HEK293 (cell line): ENCODE results near the gene PROSER3.
"Not testable (repeated sequence)": the region's sequence is repeated elsewhere in the genome, so short reads cannot be mapped to it uniquely, and the experiment has no call there.

Source experiments
- CTCF ChIA-PET: fragments of 350-600 bp; formaldehyde crosslinking; extraction: SDS; loops from one replicate; lab custom pipeline; 2021; ENCODE audit warnings: antibody characterized with exemption; lab: Yijun Ruan, JAX
- POLR2A ChIA-PET: fragments of 300-600 bp; formaldehyde crosslinking; extraction: SDS; loops from one replicate; lab custom pipeline; 2020; ENCODE audit warnings: antibody characterized with exemption, inconsistent platforms; lab: Yijun Ruan, JAX
- H3K27ac ChIP-seq: fragments of 200-500 bp; sonication (Bioruptor generic); 2 replicates; pipeline ENCODE4 v1.5.1; 2014; ENCODE audit warnings: low read depth, low read length, control low read depth, inconsistent platforms; ENCODE audit errors: extremely low read depth
- H3K36me3 ChIP-seq, 2 experiments: fragments of 200-500 bp in 1 of 2; sonication (Bioruptor generic) in 1 of 2; 1 replicate in 1 of 2; 2 replicates in 1 of 2; pipeline ENCODE4 v1.5.1; 2014 to 2017; ENCODE audit warnings: inconsistent platforms in 2 of 2, low read length in 2 of 2; ENCODE audit not compliant: control insufficient read depth in 2 of 2, insufficient read depth in 1 of 2
- H3K4me1 ChIP-seq: fragments of 200-500 bp; sonication (Bioruptor generic); 2 replicates; pipeline ENCODE4 v1.5.1; 2014; ENCODE audit warnings: mild to moderate bottlenecking, low read length, inconsistent platforms; ENCODE audit not compliant: control insufficient read depth, insufficient read depth
- H3K4me3 ChIP-seq: 2 replicates; pipeline ENCODE4 v1.5.1; 2011; ENCODE audit warnings: low read depth, mild to moderate bottlenecking, control low read depth, low read length, moderate library complexity
- H3K9me3 ChIP-seq: fragments of 200-500 bp; sonication (Bioruptor generic); 2 replicates; pipeline ENCODE4 v1.5.1; 2014; ENCODE audit warnings: low read depth, low read length, inconsistent platforms; ENCODE audit not compliant: control insufficient read depth, insufficient read depth
- EGR2 ChIP-seq: fragments of 450-650 bp; formaldehyde crosslinking; IDR thresholded peaks from 2 replicates; pipeline ENCODE4 v1.5.1; 2016; ENCODE audit warnings: low read depth, missing biosample characterization, missing genetic modification characterization
- ELK4 ChIP-seq: IDR thresholded peaks from 2 replicates; pipeline ENCODE4 v1.6.1; 2011; ENCODE audit warnings: mild to moderate bottlenecking, low read depth, low read length, borderline replicate concordance
- GLIS2 ChIP-seq: fragments of 450-650 bp; formaldehyde crosslinking; IDR thresholded peaks from 2 replicates; pipeline ENCODE4 v1.5.1; 2016; ENCODE audit warnings: missing biosample characterization, missing genetic modification characterization
- INSM2 ChIP-seq: fragments of 450-650 bp; formaldehyde crosslinking; IDR thresholded peaks from 2 replicates; pipeline ENCODE4 v1.5.1; 2016; ENCODE audit warnings: missing biosample characterization, missing genetic modification characterization
- ZNF121 ChIP-seq: fragments of 450-650 bp; formaldehyde crosslinking; IDR thresholded peaks from 2 replicates; pipeline ENCODE4 v1.5.1; 2016; ENCODE audit warnings: missing biosample characterization, missing genetic modification characterization
- ZNF248 ChIP-seq: fragments of 450-650 bp; formaldehyde crosslinking; IDR thresholded peaks from 2 replicates; pipeline ENCODE4 v1.5.1; 2017; ENCODE audit warnings: missing biosample characterization, missing genetic modification characterization
- ZNF664 ChIP-seq: fragments of 450-650 bp; formaldehyde crosslinking; IDR thresholded peaks from 2 replicates; pipeline ENCODE4 v1.5.1; 2016; ENCODE audit warnings: missing biosample characterization, missing genetic modification characterization
- ZNF707 ChIP-seq: fragments of 450-650 bp; formaldehyde crosslinking; IDR thresholded peaks from 2 replicates; pipeline ENCODE4 v1.5.1; 2016; ENCODE audit warnings: missing biosample characterization, missing genetic modification characterization
- ZSCAN30 ChIP-seq: fragments of 450-650 bp; IDR thresholded peaks from 2 replicates; pipeline ENCODE4 v1.5.1; 2018; ENCODE audit warnings: missing biosample characterization, mild to moderate bottlenecking, missing genetic modification characterization, moderate library complexity
- TF ChIP-seq, protein P1 (sequence below): fragments of 450-650 bp; formaldehyde crosslinking; IDR thresholded peaks from 2 replicates; pipeline ENCODE4 v1.5.1; 2017; ENCODE audit warnings: missing biosample characterization, missing genetic modification characterization

Gene PROSER3

GRCh38 chr19:35793381-35794165, 35.6 kb downstream of the PROSER3 start:
- TF ChIP-seq, protein P1, sequence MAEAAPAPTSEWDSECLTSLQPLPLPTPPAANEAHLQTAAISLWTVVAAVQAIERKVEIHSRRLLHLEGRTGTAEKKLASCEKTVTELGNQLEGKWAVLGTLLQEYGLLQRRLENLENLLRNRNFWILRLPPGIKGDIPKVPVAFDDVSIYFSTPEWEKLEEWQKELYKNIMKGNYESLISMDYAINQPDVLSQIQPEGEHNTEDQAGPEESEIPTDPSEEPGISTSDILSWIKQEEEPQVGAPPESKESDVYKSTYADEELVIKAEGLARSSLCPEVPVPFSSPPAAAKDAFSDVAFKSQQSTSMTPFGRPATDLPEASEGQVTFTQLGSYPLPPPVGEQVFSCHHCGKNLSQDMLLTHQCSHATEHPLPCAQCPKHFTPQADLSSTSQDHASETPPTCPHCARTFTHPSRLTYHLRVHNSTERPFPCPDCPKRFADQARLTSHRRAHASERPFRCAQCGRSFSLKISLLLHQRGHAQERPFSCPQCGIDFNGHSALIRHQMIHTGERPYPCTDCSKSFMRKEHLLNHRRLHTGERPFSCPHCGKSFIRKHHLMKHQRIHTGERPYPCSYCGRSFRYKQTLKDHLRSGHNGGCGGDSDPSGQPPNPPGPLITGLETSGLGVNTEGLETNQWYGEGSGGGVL (tag by site-specific recombination), result peak; percentile 15; the same call in 1 of the 2 replicates
- TF ChIP-seq INSM2, result no peak
- no peaks in the 10 kb centered on the region; a peak in 1 of 3 replicates for H3K36me3 ChIP-seq
- no peak overlapping the region for H3K4me3 ChIP-seq
- no peaks in the 10 kb centered on the region for H3K9me3 ChIP-seq
- no peak overlapping the region for H3K27ac ChIP-seq
- POLR2A ChIA-PET, result interaction anchor here (0.7 kb wide), 1 partner anchor 1578 kb away, joined by 7 read pairs; the partner anchor contains the start of gene ZNF527
- CTCF ChIA-PET, result interaction anchor here (1.4 kb wide), 1 partner anchor 26 kb away, joined by 5 read pairs; no protein-coding TSS in a partner anchor
- no peaks in the 10 kb centered on the region for H3K4me1 ChIP-seq

- peak; percentile 97 for TF ChIP-seq ZNF121 (tag by site-specific recombination)
- peak; percentile 8; the same call in 1 of the 2 replicates for TF ChIP-seq ZNF664 (tag by site-specific recombination)
- H3K27ac ChIP-seq, H3K4me1 ChIP-seq, H3K4me3 ChIP-seq, H3K36me3 ChIP-seq, H3K9me3 ChIP-seq, POLR2A ChIA-PET: not testable (repeated sequence)
- CTCF ChIA-PET, result interaction anchor here (0.7 to 1.6 kb wide), 5 partner anchors 13 to 1002 kb away, joined by 3 to 6 read pairs (median 3); no protein-coding TSS in a partner anchor
Measured at GRCh38 chr19:35795564-35795963, 37.6 kb downstream of the PROSER3 start.

- ChIA-PET POLR2A (no interaction called here), CTCF (interaction anchor here (0.7 to 1.6 kb wide), 6 partner anchors 11 to 150 kb away, joined by 3 to 7 read pairs (median 4); no protein-coding TSS in a partner anchor)
- no peaks in the 10 kb centered on the region for H3K4me1 ChIP-seq
- H3K9me3 ChIP-seq, result no peaks in the 10 kb centered on the region
- TF ChIP-seq GLIS2 (peak; percentile 50; the same call in 1 of the 2 replicates), EGR2 (tag by site-specific recombination) (peak; percentile 29; the same call in 1 of the 2 replicates), ZNF248 (tag by site-specific recombination) (peak; percentile 18; the same call in 1 of the 2 replicates), ZSCAN30 (tag by site-specific recombination) (no peak), ELK4 (no peak), ZNF707 (tag by site-specific recombination) (no peak)
- H3K27ac ChIP-seq, result no peak overlapping the region
- no peaks in the 10 kb centered on the region; a peak in 1 of 3 replicates for H3K36me3 ChIP-seq
- H3K4me3 ChIP-seq, result no peak overlapping the region
Measured at GRCh38 chr19:35796645-35797542, 38.9 kb downstream of the PROSER3 start.
